PFSK-1 (cell line): ENCODE data around the gene TM9SF1.

Experiments
- FOXP2 ChIP-seq: optimal IDR thresholded peaks from 2 replicates; pipeline ENCODE3; 2011; ENCODE audit warnings: borderline replicate concordance, control low read depth, inconsistent platforms; ENCODE audit not compliant: insufficient read depth; ENCODE audit errors: extremely low read length, extremely low read depth
- POLR2AphosphoS5 ChIP-seq: IDR thresholded peaks from 2 replicates; pipeline ENCODE4 v1.6.1; 2012; ENCODE audit warnings: low read depth, mild to moderate bottlenecking, control low read depth, low read length, moderate library complexity
- TF ChIP-seq, protein P1 (sequence below), 2 experiments: IDR thresholded peaks; 2 replicates each; pipeline versions ENCODE4 v1.6.1 to v1.8.0; 2011 to 2012; ENCODE audit warnings: low read depth in 2 of 2, low read length in 2 of 2, control low read depth in 1 of 2, inconsistent platforms in 1 of 2, mild to moderate bottlenecking in 1 of 2, moderate library complexity in 1 of 2; ENCODE audit not compliant: insufficient read depth in 1 of 2

DNA sequence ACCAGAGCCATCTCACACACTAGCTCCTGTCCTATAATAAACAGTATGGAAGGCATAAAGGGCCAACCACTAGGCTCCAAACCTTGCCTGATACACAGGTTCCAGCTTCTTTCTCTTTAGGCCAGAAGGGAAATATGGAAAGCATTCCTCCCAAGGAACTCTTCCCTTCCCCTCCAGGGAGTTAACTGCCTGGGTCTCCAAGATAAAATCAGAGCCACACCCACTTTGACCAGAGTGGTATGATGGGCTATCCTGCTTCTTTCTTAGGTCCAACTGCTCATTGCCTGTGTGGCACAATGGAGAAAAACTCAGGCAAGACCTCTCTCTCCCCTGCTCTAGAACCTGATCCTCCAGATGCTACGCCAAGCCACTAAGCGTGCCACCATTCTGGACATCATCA lies 12.4 kb upstream of the TM9SF1 start:
- TF ChIP-seq POLR2AphosphoS5 (no peak), FOXP2 (no peak)
- TF ChIP-seq, protein P1, sequence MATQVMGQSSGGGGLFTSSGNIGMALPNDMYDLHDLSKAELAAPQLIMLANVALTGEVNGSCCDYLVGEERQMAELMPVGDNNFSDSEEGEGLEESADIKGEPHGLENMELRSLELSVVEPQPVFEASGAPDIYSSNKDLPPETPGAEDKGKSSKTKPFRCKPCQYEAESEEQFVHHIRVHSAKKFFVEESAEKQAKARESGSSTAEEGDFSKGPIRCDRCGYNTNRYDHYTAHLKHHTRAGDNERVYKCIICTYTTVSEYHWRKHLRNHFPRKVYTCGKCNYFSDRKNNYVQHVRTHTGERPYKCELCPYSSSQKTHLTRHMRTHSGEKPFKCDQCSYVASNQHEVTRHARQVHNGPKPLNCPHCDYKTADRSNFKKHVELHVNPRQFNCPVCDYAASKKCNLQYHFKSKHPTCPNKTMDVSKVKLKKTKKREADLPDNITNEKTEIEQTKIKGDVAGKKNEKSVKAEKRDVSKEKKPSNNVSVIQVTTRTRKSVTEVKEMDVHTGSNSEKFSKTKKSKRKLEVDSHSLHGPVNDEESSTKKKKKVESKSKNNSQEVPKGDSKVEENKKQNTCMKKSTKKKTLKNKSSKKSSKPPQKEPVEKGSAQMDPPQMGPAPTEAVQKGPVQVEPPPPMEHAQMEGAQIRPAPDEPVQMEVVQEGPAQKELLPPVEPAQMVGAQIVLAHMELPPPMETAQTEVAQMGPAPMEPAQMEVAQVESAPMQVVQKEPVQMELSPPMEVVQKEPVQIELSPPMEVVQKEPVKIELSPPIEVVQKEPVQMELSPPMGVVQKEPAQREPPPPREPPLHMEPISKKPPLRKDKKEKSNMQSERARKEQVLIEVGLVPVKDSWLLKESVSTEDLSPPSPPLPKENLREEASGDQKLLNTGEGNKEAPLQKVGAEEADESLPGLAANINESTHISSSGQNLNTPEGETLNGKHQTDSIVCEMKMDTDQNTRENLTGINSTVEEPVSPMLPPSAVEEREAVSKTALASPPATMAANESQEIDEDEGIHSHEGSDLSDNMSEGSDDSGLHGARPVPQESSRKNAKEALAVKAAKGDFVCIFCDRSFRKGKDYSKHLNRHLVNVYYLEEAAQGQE (IDR thresholded peaks at IDR 0.05; ENCODE audit: insufficient read depth in 1 of 2, low read depth in 2 of 2, low read length in 2 of 2): no peak
